Amniotic epithelial cell (primary cell): ENCODE measurements around the gene FGF14.
"Not testable (repeated sequence)": the region's sequence is repeated elsewhere in the genome, so short reads cannot be mapped to it uniquely, and the experiment has no call there.

Source experiments
- DNase-seq: peaks from one replicate; pipeline ENCODE4 v3.0.0-alpha.2; 2010; ENCODE audit warnings: low read depth

The FGF14 gene

DNA sequence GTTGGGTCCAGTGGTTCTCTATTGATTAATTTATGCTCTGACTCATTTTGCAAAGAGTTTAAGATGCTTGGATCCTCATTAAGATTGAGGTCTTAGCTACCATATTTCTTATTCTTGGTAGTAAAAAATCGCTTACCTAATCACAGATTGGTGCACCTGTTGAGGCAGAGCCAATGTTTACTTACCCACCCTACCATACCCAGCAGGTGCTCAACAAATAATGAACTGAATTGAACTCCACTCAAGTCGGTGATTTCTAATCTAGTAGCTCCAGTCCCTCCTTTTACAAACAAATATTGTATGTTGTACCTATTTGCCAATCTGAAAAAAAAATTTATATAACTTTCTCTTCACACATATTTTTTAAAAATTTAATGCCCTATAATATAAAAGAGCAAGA, 361.0 kb downstream of the FGF14 start:
- no peak for DNase-seq

DNA sequence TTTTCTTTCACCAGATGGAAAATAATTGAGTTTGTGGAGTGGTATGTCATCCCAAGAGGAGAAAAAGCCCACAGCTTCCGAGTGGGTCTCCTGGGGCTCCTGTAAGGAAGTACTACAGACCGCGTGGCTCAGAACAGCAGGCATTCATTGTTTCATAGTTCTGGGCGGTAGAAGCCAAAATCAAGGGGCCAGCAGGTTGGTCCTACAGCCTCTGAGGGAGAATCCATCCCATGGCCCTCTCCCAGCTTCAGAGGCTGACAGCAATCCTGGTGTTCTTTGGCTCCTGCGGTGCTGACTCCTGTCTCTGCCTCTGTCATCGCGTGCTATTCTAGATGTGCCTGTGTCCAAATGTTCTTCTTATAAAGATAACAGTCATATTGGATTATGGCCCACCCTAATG, 362.6 kb downstream of the FGF14 start:
- DNase-seq = no peak

DNA sequence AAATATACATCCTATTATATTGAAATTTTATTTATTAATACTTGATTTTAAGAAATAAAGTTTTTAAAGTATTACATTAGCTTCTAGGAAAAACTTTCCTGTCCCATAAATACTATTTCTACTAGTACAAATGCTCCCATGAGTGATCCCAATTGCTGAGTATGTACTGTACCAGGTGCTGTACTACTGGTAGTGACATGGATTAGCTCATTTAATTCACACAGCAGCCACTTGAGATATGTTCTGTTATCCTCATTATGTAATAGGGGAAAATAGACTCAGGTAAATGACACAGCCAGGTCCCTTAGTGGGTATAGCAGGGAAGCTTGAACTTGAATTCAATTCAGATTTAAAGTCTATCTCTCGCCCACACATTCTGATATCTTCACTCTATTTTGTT, 363.1 kb downstream of the FGF14 start:
- no peak for DNase-seq

DNA sequence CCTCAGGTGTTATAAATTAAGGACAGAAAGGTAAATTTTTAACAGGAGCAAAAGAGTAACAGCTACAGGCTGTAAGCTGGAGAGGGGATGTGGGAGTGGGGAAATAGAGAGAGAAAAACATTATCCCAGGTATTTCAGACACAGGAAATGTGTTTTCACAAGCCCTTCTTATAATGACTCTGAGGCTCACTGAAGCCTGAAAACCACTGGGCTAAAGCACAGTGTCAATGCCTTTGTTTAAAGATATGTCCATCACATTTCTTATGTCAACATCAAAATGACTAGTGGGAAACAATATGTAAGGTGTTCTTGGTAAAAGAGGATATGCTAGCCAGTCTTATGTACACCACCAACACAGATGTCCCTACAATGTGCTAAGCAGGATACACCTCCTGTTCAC, 365.9 kb downstream of the FGF14 start:
- no peak for DNase-seq

DNA sequence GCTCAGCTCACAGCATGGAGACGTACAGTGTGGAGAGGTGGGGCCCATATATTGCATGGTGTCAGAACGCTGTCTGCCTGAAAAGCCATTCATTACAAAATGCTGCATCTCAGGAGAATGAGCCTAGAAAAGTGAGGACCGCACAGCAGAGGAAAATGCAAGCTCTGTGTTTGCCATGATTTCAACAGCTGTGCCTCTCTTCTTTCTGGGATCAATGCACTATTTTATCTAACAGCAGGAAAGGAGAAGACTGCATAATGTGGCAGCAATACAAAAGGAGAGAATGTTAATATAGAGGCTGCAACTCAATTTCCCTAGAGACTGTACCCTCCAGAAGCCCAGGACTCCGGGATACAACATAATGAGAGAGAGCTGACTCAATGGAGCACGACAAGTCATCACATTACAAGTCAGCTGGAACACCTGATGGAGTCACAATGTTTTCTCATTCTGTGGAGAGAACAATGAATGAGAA, 368.0 kb downstream of the FGF14 start:
- DNase-seq = no peak

DNA sequence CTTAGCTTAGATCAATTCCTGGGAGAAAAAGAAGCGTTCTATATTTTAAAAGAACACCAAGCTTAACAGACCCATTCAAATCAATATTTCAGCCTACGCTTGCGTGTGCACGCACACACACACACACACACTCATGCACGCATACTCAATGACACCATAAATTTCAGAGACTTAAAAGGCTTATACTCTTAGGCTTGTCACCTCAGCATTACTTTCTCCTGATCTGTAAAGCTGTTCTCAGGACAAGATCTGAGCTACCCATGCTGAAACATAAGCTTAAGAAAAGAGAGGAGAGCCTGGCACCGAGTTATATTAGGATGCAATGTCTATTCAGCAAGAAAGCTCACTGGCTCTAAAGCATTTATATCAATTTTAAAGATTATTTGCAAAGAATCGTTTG, 368.5 kb downstream of the FGF14 start:
- no peak for DNase-seq

DNA sequence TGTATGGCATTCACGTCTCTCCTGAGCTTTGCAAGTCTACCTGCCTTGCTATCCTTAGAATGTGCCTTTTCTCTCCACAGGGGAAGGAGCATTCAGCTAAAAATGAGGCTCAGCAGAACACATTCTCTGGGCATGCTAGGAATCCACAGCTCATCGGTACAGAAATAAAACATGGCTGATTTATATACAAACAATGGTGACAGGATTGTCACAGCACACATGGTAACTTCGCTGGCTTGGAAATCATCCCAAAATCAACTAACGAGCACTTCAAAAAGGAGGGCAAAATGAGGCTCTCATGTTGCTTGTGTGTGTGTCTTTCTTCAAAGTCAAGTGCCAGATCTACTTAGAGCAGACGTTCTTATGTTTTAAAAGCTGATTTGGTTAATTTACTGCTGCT, 373.0 kb downstream of the FGF14 start:
- DNase-seq = no peak

DNA sequence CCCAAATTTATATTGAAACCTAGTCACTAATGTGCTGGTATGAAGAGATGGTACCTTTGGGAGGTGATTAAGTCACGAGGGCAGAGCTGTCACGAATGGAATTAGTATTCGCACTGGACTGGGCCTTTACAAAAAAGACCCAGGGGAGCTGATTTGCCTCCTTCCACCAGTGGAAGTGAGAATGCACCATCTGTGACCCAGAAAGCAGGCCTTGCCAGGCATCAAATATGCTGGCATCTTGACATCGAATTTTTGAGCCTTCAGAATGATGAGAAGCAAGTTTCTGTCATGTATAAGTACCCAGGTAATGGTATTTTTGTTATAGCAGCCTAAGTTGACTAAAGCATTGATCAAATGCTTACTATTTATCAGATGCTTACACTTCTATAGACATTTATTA, 373.6 kb downstream of the FGF14 start:
- no peak for DNase-seq

DNA sequence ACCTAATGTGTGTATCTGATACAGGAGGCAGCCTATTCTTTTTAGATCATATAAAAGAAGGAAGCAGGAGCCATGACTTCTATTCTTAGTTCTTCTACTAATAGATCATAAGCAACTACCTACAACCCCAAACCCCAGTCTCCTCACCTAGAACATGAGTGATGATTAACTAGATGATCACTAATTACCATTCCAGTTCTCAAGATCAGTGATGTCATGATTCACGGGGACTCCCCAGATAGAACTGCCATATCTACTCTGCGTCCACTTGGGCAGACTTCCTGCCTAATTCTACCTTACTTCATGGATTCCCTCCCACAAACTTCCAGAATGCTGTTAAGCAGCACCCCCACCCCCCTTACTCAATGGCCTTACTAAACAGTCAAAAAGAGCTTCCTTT, 380.1 kb downstream of the FGF14 start:
- DNase-seq = no peak

DNA sequence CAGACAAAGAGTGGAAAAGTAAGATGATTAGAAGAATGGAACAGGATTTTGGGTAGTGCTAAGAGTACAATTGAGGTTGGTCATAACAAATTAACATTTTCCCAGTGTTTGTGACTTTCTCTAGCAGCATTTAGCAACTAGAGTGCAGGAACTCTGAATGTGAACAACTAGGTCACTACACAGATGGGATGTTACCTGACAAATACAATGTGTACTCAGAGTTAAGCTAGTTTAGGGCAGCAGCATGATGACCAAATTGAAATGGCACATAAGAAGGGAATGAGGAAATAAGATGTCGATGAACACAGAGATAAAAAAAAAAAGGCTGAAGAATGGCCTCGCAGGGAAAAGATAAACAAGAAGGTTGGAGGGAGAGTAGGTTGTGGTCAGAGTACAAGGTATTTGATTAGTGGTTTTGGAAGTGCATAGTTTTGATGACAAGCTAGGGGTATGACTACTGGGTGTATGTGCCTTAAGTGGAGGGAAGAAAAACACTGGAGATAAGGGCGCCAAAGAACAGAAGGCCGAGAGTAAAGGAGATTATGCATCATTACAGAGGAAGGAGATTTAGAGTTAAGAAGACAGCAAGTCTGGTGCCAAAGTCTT, 381.1 kb downstream of the FGF14 start:
- DNase-seq = peak; percentile 79

DNA sequence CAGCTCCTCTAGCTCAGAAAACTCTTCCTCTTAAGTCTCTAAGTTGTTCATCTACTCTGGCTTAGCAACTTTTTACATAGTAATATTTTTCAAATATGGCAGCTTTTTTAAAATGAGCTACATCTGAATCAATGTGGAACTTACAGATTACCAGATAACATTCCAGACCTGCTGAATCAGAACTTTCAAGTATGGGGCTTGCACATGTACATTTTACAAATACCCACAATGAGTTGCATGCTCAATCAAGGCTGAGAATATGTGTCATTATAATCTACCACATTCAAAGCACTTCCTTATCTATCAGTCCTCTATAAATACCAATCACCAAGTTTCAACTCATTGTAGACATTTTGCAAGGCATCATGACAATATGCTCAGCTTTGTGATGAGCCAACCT, 383.1 kb downstream of the FGF14 start:
- peak; percentile 30 for DNase-seq

DNA sequence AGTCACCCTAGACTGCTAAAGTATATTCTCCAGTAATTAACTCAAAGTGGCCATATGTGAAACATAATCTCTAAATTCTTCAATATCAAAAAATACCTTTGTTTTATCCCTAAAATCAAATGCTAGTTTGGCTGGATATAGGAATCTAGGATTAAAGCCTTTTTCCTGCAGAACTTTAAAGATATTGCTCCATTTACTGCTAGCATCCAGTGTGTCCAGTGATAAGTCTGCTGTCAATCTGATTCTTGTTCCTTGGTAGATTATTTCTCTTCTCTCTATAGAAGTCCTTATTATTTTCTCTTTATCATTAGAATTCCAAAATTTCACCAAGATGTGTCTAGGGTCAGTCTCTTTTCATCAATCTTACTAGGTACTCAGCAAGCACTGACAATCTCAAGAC, 384.6 kb downstream of the FGF14 start:
- DNase-seq = peak; percentile 10

DNA sequence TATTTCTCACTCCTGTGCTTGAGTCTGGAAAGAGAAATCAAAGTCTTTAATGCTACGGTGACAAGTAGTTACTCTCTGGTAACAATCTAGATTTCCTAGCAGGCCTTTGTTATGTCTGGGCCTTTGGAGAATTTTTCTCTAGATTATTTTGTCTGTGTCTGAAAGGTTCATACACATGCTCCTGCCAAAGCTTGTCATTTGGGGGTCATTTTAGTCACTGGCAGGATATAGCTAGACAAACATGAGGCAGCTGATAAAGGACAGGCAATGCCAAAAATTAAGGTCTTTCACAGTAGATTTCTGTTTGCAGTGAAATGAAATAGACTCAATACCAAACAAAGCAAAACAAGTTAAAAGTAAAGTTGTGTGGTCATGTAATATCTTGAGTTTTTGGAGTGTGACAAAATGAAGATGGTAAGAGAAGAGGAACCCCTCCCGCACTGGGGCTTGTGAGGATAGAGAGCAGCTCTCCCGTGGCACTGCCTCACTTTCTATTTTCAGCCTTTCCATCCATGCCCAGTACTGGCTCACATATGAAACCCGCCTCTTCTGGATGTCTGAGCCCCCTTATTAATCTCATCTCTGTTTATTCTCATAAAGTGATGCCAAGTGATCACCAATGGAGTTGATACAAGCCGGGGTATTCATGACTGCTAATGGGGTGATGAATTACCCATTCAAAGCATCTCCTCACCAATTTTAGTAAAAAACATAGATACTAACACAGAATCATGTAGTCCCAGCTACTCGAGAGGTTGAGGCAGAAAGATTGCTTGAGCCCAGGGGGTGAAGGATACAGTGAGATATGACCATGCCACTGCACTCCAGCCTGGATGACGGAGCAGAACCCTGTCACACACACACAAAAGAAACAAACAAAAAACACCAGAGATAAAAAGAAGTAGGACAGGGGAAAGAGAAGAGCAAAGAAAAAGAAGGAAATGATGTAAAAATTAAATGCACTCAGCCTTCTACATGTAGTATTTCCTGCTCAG, 389.3 kb downstream of the FGF14 start:
- no peak for DNase-seq

DNA sequence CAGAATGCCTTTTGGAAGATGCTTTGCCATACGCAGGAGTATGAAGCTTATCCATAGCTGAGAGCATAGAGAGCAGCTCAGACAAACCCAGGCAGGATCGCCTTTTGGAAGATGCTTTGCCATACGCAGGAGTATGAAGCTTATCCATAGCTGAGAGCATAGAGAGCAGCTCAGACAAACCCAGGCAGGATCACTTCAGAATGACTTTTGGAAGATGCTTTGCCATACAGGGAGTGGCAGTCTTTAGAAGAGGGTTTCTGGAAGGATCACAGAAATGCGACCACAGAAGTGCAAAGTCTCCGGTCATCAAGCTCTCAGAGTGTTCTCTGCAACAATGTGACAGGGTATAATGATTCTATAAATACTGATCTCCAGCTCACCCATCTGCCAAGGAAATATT, 390.4 kb downstream of the FGF14 start:
- DNase-seq = not testable (repeated sequence)

DNA sequence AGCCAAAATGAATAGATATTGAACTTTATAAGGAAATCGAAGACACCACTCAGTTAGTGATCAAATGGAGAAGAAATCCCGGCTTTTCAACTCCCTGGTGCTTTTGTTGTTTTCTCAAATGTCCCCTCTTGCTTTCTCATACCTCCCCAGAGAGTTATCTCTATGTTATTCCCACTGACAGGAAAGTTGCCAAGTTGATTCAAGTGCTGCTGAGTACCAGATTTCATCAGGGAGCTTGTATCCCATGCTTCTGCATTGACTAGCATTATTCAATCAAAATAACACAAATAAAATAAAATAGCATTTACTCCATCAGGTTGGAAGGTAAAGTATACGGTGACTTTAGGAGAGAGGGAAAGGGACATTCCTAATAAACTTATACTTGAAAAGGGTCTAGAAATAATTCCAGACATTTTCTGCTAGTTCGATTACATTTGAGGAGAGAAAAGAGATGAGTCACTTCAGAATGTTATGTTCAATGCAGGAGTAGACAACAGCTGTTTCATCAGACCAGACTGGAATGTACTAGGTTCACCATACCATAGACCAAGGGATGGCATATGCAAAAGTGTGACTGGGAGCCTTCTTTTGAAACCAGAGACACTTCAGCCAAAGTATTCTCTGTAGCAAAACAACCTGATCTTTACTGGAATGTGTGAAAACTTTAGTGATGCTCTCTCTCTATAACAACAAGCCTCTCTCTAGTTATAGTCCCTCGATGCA, 397.8 kb downstream of the FGF14 start:
- peak; percentile 37 for DNase-seq

DNA sequence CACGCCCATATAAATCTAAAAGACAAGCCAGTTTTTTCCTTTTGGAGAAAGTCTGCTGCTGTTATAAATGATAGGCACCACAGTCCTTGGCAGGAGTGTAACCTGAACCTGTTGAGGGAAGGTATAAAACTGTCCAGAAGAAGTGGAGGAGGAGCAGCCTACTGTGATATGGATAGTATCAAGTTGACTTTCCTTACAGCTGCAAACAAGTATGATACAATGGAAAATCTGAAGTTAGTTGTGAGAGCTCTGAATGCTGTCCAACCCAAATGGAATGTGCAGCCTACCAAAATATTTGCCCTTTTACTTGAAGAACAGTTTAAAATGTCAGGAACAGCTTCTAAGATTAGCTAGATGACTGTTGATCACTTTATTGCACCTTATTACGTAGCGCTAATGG, 399.6 kb downstream of the FGF14 start:
- DNase-seq = no peak

DNA sequence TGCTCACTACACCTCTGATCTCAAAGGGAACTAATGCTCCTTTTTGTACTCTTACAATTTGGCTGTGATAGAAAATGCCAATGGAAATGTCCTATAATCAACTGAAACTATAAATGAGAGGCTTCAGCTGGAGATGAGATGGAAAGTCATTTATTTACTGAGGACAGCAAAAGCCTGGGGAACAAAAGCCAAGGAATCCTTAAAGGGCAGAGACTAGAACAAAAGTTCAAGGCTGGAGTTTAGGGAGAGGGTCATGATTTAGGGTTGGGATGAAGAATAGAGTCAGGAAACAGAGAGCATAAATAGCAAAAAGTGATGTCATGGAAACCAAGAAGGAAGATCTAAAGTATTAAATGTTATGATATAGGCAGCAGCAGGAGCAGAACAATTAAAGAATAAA, 401.1 kb downstream of the FGF14 start:
- no peak for DNase-seq

DNA sequence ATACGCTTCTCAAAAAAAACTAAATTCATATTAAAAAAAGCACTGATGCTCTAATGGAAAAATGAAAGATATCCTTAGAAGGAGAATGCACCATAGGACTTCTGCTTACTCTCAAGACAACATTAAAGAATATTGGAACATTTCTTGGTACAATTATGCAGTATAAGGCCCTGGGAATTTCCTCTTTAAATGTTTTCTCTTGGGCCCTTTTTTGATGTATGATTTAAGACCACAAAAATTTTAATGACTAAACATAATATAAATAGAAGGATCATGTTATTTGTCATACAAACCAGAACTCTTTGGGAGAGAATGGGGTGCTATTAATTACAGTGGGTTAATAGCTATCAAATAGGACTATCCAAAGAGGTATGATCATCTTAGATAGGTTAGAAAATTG, 403.7 kb downstream of the FGF14 start:
- no peak for DNase-seq

DNA sequence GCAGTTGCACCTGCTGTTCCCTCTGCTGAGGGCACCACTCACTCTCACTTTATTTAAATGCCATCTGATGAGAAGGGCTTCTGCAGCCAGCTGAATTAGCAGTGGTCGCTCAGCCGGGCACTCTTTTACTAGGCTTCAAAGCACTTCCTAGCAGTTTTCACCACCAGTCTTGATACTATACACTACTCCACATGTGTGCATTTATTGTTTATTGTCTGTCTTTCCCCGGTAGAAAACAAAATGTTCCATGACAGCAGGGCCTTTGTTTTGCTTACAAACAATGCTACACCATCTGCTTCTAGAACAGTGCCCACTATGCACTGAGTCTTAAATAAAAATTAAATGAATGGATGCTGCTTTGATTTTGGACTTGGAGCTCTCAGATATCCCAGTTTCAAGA, 404.9 kb downstream of the FGF14 start:
- DNase-seq = no peak

DNA sequence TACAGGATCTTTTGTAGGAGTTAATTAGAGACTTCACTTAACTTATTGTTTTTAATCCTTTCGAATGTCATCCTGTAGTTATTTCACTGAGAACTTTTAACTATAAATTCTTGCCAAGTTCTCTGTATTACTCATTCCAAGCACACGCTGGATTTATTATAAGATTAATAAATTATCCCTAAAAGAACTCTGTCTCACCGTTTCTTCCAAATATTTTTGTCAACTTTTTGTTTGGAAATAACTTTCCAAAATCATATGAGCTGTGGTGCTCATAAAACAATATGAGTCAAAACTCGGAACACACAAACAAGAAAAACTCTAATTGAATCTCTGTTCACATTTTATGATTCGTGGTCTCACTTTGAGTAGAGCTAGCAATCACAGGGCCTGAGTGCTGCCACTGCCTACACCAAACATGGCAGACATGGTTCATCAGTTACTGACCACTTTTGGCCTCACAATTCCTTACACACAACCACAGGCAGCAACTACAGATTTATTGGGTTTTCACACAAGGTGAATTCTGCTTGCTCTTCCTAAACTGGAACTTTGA, 412.0 kb downstream of the FGF14 start:
- DNase-seq = no peak

DNA sequence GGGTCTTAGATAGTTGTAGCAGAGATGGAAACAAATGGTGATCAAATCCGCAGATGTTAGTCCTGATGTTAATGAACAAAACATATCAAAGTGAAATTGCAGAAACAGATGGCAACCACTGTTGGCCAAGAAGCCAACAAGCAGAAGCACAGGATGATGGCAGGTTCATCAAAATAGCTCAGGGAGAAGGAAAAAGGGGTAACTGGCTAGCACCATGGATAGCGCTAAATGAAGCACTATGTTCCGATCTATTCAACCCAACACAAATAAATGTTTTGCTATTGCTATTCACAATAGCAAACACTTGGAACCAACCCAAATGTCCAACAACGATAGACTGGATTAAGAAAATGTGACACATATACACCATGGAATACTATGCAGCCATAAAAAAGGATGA, 413.7 kb downstream of the FGF14 start:
- peak; percentile 5 for DNase-seq

DNA sequence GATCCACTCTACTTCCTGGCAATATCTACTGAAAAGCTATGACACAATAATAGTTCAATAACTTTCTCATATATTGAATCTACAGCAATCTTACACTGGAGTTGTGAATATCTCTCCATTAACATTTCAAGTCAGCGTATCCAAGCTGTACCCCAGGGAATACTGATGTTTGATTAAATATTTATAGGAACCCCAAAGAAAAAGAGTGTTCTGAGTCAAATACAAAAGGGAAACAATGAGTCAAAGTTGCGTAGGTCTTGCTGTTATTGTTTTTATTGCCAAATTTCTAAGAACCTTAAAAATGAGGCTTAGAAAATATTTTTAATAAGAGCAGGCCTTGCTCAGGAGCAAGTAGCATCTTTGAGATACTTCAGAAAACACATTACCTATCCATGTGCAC, 415.5 kb downstream of the FGF14 start:
- DNase-seq = no peak

DNA sequence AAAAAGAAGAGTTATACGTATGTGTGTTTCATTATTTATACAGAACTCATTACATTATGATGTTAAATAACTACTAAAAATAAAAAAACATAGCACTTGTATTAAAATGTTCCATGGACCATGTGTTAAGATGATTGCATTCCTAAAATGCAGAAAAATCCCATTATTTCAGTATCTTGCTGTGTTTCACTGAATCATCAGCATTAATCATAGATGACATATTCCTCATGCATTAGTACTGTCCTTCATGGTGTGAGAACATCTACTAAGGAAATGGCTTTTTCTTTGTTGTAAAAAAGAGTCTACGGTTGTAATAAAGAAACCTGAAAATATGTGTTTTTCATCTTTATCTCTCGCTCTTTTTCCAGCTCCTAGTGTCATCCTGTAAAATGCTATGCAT, 416.5 kb downstream of the FGF14 start:
- peak; percentile 20 for DNase-seq
